Measurements from ENCODE around the gene CNR2.
"Not testable (repeated sequence)": the region's sequence is repeated elsewhere in the genome, so short reads cannot be mapped to it uniquely, and the experiment has no call there.

The CNR2 gene

DNA sequence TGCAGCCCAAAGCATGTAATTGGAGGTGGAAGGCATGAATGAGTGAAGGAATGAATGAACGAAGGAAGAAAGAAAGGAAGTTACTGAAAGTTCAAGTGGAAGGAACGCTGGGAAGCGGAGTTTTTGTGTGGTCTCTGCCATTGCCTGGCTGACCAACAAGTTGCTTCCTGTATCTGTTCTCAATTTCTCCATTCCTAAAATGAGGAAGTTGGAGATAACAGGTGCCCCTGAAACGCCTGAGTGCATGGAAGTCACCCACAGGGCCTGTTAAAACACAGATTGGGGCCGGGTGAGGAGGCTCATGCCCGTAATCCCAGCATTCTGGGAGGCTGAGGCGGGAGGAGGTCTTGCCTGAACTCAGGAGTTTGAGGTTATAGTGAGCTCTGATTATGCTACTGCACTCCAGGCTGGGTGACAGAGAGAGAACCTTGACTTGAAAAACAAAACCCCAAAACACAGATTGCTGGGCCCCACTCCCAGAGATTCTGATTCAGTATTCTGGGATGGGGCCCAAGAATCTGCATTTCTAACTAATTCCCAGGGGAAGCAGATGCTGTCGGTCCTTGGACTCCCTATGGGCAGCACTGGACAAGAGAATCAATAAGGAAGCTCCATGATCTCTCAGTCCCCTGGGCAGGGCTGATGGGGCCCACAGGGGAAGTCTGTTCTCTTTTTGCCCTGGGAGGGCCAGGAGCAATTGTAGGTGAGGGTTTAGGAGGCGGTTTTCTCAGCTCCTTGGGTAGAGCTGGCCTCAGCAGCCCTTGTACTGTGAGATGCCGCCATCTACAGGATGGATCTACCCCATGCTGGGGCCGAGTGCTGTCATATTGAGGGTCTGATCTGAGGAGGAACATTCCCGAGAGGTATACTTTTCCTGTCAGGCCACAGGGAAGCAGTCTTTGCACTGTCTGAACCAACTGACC lies 3.3 kb upstream of the CNR2 start:
- peak; percentile 12 for DNase-seq

DNA sequence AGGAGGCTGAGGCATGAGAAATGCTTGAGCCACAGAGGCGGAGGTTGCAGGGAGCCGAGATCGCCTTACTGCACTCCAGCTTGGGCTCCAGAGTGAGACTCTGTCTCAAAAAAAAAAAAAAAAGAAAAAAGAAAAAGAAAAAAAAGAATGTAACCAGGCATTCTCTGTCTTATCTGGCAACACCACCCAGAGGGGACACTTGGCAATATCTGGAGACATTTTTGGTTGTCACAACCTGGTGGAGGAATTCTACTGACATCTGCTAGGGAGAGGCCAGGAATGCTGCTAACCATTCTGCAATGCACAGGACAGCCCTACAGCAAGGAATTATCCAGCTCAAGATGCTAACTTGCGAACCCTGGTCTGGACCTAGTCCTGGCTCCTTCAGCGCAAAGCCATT lies 2.3 kb upstream of the CNR2 start:
- DNase-seq: no peak

DNA sequence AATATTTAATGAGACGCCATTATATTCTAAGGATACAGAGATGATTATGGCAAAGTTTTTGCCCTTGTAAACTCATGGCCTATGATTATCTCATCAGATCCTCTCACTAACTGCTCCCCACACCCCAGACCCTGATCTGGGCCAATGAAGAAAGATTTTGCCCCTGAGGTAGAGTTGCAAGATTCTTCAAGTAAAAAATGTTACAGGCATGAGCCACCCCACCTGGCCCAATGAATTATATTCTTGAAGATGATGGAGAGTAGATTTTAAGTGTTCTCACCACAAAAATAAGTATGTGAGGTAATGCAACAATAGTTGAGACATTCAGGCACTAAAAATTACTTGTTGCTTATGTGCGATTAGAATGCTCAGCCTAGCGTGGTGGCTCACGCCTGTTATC lies 1.8 kb upstream of the CNR2 start:
- no peak for DNase-seq

DNA sequence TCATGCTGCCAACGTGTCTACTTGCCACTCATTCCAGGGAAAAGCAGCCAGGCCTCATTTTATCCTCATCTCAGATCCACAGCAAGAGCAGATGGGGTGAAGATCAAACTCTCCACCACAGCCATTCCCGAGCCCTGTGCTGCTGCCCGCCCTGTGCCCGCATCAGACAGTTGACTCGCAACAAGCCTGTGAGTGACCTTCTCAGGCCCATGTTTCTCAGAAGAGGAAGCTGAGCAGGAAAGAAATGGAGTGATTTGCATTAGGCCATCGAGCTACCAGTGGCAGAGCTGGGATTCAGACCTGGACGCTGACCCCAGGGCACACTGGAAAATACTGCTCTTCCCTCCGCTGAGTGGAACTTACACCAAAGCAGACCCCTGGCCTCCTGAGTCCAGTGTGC lies 1.2 kb downstream of the CNR2 start:
- no peak for DNase-seq

DNA sequence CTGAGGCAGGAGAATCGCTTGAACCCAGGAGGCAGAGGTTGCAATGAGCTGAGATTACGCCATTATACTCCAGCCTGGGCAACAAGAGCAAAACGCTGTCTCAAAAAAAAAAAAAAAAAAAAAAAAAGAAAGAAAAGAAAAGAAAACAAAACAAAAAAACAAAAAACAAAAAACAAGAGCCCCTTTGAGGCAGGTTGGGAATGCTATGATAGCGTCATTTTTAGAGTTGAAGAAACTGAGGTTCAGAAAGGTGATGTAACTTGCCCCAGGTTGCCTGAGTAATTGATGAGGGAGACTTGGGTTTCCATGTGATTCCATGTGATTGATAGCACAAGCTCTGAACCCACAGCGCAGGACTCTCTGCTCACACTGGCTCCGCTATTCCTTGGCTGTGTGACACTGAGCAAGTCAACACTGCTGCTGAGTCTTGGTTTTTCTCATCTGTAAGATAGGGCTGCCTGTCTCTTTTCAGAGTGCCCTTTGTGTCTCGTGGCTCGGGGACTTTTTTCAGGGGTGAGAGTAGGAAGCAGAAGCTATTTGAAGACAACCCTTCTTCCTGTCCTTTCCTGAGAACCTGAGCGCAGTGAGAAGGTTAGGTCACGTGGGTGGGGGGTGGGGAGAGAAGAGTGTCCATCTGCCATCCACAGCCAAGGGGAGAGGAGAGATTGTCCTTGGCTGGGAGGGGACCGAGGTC lies 2.5 kb downstream of the CNR2 start:
- no peak for DNase-seq

DNA sequence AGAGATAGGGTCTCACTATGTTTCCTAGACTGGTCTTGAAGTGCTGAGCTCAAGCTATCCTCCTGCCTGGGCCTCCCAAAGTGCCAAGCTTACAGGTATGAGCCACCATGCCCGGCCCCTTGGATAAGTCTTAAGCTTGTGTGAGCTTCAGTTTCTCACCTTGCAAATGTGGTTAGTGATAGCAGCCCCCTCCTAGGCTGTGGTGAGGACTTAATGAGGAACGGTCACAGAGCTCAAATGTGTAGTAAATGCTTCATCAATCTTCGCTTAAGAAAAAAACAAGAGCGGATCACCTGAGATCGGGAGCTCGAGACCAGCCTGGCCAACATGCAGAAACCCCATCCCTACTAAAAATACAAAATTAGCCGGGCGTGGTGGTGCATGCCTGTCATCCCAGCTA lies 3.0 kb downstream of the CNR2 start:
- DNase-seq: no peak

DNA sequence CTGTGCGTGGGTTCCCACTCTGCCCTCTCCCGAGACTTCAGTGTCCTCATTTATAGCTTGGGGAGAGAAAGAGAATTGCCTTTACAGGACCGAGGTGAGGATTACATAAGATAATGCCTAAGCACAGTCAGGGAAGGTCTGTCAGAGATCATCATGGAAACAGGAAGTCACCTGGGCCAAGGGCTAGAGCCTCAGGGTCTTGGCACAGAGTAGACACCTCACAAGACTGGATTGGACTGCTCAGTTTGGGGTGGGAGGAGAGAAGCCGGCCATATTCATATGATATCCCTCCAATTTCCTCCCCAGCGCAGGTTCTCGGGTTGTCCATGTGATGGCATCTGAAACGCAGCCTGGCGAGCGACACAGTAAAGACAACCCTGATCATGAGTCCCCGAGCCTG lies 3.8 kb downstream of the CNR2 start:
- no peak for DNase-seq

DNA sequence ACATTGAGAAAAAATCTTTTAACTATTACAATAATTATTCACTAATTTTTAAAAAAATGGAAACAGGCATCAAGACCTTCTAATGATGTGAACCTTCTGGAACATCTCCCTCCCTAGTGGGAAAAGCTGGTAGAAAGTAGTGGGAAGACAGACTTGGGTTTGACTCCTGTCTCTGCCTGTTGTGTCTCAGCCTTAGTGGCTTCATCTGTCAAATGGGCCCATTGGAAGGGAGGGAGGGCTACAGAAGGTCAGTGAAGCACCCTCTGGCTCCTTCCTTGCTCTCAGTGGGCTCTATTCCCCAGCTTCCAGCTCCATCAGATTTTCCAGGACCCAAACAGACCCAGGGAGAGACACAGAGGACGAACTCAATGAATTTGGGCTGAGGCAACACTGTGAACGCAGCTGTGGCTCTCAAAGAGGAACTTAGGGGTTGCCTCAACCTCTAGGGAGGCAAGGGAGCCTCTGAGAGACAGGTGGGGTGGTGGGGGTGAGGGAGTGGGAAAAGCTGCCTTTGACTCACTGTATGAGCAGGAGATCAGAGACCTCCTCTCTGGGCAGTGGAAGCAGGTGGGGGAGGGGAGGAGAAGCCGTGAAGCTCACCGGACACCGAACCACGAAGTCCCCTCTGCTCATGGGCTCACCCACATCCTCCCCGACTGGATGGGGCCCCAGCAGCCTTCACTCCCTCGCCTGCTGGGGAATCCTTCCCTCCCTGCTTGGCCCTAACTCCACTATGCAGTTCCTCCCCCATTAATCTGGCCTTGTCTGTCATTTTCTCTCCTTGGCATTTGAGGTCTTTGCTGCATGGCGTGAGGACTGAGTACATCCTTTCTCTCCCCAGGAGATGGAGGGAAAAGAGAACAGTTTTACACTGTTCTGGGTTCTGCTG lies 4.5 kb downstream of the CNR2 start:
- DNase-seq: no peak

DNA sequence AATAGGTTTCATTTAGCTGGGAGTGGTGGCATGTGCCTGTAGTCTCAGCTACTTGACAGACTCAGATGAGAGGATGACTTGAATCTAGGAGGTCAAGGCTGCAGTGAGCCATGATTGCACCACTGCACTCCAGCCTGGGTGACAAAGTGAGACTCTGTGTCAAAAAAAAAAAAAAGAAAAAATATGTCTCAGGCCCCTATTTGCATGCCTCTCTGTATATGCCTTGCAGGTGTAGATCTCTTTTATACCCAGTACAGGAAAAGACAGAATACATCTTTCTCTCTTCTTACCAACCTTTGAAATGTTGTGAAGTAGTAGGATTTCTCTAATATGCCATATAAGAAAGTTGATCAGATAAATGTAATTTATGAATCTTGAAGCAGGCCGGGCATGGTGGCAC lies 6.4 kb downstream of the CNR2 start:
- no peak for DNase-seq

DNA sequence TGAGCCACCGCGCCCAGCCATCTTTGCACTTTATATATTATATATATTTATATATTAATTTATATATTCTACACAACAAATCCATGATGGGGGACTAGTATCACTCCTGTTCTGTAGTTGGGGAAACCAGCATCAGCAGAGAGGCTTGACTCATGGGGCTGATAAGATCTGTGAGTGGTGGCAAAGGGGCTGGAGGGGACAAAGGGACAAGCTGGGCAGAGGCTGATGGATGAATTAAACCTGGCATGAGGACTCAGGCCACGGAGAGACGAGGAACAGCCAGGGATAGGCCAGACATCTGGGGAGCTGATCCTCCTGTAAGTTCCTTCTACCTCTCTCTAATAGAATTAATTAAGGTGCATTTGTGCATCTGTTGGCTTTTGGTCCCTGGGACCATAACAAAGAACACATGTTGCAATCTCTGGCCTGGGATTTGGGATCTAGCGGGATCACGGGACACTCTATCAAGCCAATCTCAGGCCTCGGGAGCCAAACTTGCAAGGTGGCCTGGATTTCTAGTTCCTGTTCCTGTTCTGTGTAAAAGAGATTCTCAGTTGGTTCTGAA lies 7.6 kb downstream of the CNR2 start:
- DNase-seq: no peak

DNA sequence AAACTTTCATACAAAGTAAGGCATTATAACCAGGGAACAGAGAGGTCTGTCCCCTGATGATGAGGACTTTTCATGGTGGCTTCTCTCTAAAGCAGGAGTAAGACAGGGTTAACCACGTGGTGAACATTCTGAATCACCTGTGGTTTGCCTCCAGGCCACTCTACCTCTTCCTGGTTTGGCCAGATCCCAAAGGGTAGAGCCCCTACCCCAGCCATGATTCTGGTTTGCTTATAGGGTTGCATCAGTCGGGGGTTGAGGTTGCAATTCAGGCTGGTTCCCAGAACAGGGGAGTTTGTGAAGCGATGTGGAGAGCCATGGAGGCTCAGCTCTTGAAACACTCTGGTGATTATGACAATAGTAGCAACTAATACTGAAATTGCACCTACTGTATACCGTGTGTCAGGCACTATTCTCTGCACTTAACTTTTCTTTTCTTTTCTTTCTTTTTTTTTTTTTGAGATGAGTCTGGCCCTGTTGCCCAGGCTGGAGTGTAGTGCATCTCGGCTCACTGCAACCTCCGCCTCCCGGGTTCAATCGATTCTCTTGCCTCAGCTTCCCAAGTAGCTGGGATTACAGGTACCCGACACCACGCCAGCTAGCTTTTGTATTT lies 8.3 kb downstream of the CNR2 start:
- DNase-seq: no peak

DNA sequence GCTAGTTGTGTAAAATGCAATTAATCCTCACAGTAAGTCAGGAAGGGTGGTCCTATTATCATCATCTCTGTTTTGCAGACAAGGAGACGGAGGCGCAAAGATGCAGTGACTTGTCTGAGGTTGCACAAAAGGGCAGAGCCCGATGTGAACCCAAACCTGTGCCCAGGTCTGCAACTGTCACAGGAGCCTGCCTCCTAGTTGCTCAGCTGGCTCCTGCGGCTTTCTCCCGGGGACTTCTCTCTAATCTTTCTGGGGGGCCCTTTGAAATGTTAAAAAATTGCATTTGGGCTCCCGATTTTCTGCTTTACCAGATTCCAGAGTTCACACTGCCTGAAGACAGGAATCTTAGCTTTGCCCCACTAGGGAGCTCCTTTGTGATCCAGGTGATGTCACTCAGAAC lies 9.4 kb downstream of the CNR2 start:
- no peak for DNase-seq

DNA sequence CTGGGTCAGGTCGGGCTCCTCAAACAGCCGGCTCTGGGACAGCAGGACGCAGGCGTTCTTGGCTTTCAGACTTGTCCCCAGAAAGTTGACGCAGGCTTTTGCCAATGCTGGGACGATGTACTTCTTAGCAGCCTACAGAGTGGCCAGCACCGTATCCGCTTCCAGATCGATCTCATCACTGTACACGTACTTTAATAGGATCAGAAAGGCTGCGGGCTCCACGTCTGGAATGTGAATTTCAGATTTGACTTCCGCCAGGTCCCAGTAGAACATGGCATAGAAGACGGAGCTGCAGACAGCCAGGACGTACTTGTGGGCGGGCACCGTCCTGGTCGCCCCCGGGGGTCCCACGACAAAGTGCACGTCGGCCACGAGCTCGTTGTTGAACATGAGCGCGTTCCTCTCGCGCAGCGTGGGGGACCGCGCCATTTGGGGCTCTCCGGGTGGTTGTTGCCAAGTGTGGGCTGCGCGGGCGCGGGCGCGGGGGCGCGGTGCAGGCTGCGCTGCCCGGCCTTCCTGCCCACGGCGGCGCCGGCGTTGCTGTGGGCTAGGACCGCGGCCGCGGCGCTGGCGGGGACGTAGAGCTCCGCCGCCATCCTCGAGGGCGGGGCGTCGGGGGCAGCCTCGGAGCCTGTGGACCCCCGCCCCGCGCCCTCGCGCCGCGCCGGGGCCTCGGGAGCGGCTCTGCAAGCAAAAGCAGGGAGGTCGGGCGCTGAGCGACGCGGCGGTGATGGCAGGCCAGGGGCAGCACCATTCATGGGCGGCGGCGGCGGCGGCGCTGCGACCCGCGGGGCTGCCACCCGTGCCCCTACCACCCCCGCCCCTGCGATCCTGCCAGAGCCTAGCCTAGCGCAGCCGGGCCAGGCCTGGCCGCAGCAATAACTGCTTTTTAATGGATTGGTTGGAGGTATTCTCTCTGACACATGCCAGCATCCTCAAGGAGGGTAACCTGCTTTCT lies 10.6 kb downstream of the CNR2 start:
- DNase-seq: no peak

DNA sequence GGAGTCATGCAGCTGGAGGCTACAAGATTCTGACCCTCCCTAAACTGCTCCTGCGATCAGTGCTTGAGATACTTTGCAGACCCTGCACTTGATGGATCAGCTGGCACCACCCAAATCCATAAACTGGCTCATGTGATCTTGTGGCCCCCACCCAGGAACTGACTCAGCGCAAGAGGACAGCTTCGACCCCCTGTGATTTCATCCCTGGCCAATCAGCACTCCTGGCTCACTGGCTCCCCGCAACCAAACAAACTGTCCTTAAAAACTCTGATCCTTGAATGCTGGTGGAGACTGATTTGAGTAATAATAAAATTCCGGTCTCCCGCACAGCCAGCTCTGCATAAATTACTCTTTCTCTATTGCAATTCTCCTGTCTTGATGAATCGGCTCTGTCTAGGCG lies 13.1 kb downstream of the CNR2 start:
- DNase-seq: not testable (repeated sequence)

DNA sequence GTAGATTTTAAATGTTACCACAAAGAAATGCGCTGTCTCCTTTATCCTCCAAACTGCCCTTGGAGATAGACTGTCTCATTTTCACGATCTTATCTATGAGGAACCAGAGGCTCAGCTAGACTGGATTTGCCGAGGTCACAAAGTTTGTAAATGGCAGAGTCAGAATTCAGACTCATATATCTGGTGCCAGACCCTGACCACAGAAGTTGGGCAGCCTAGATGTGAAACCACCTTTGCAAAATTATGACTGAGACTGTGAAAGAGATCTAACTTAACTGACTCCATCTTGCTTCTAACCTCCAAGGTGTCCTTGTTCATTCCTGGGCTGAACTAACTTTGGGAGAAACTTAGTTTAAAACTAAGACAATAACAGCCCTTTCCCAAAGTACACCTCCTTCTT lies 14.1 kb downstream of the CNR2 start:
- DNase-seq: no peak

DNA sequence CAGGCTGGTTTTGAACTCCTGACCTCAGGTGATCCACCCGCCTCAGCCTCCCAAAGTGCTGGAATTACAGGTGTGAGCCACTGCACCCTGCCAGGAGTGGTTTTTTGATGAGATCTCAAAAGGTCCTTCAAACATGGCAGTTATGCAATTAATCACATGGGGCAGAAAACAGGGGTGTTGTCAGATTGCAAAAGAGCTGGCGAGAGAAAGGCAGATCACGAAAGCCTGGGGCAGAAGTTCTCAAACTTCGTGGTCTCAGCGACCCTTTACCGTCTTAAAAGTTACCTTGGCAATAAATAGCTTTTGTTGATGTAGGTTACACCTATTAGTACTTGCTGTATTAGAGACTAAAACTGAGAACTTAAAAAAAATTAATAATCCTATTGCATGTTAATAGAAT lies 16.1 kb downstream of the CNR2 start:
- no peak for DNase-seq

DNA sequence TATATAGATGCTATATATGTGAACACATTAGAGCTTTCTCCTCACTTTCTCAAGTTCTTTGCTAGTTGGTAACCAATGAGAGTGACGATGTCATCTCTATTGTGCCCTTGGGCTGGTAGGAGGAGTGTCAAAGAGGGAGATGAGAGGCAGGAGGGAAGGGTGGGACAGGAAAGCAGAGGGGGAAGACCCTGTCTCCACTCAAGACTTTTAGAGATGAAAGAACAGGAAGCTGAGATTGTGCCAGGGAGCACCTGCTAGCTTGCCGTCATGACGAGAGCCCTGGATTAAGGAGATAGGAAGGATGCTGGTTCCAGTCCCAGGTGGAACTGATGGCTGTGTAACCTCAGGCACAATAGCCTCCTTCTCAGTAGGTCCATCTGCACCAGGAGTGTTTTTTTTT lies 16.7 kb downstream of the CNR2 start:
- no peak for DNase-seq

DNA sequence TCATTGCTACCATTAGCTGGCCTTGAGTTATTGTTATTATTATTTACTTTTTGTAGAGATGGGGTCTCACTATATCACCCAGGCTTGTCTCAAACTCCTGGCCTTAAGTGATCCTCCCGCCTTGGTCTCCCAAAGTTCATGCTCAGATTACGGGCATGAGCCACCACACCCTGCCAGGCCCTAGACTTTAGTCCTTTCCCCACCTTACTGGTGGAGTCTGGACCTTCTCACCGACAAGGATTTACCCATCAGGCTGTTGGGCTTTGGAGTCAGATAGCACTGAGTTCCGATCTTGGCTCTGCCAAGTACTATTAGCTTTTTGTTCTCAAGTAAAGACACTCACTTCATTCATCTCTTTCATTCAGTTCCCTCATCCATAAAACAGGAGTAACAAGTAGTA lies 17.2 kb downstream of the CNR2 start:
- DNase-seq: no peak

DNA sequence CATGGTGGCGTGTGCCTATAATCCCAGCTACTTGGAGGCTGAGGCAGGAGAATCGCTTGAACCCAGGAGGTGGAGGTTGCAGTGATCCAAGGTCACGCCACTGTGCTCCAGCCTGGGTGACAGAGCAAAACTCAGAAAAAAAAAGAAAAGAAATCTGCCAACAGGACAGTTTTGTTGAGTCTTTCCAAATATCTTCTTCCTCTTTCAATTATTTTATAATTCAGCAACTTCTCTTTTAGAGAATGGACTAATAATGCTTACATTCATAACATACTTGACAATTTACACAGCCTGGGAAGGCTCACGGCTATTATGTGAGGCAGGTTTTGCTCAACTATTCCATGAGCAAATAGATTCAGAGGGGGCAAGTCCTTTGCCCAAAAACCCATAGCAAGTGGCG lies 18.1 kb downstream of the CNR2 start:
- no peak for DNase-seq

DNA sequence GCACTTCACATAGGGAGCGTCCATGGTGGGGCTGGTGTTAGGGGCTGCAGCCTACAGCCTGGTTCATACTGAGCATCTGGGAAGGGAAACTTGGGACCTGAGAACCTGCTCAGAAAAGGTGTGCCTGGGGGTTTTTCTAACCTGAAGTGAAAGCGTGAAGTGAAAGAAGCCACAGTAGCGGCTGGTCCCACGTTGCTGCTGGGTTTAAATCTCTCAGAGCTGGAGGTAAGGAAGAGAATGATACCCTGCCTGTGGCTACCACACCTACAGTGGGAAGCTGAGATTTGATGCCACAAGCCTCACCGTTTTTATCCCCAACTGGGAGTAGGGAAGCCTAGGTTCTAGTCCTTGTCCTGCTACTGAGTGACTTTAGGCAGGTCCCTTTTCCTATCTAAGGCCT lies 24.1 kb downstream of the CNR2 start:
- no peak for DNase-seq

DNA sequence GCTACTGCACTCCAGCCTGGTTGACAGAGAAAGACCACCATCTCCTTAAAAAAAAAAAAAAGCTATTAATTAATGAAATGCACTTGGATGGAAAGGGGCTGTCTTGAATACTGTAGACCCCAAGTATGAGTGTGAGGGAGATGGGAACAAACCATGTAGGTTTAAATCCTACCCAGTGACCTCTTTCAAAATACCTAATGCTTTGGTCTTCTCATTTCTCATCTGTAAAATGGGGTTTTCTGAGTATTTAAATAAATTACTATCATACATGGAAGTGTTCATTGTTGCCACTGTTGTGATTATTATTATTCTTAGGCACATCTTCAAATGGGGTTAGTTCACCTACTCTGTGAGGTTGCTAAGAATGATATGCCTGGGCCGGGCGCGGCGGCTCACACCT lies 27.9 kb downstream of the CNR2 start:
- no peak for DNase-seq
